HG02981 (cell line): ENCODE results near the gene TTC34.

Experiments
- ATAC-seq: cut with Tn5 transposase; IDR thresholded peaks from one replicate; pipeline ENCODE4 v1.9.1; 2021; ENCODE audit warnings: mild to moderate bottlenecking, moderate library complexity; ENCODE audit not compliant: unreplicated experiment

Gene TTC34

DNA sequence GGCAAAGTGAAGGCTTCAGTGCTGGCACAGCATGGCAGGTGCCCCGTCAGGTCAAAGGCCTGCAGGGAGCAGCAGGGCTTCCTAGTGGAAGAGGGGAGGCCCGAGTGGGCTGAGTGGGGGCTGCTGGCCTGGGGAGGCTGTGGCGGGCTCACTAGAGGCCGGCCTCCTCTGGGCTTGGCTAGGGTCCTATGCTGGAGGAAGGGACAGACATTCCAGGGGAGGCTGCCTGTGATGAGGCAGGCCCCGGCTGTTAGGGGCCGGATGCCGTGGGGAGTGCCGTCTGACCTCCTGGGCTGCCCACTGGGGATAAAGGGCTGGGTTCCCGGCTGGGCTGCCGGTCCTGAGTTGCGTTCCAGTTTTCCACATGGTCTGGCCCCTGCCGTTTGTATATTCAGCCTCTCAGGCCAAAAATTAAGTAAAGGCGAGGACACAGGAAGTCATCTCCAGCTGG is 193.8 kb downstream of the TTC34 start:
- no peak for ATAC-seq

DNA sequence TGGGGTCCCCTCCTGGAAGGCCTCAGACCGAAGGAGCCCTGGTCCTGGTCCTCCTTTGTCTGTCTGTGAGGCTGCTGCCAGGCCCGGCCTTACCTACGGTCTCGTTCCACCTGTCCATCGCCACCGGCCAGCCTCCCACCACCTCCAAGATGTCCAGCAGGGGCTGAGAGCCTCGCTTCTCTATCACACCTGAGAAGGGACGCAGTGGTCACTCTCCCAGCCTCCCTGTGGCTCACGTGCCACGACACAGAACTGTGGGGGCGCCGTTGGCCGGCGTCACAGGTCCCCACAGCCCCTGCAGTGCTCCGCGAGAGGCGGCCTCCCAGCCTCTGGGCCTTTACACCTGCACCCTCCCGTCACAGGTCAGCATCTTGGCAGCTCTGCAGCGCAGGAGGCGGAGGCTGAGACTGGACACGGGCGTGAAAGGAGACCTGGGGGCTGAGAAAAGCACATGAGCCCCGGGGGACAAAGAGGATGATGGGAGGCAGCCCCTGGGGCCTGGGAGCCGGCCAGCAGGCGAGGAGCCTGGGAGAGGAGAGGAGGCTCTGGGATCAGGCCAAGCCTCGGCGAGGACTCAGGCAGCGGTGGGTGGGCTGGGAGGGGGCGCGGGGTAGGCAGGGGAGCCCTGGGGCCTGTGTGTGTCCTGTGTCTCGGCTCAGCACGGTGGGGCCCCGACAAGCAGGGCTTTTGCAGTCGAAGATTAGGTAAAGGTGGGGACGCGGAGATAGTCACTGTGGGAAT is 194.4 kb downstream of the TTC34 start:
- no peak for ATAC-seq

DNA sequence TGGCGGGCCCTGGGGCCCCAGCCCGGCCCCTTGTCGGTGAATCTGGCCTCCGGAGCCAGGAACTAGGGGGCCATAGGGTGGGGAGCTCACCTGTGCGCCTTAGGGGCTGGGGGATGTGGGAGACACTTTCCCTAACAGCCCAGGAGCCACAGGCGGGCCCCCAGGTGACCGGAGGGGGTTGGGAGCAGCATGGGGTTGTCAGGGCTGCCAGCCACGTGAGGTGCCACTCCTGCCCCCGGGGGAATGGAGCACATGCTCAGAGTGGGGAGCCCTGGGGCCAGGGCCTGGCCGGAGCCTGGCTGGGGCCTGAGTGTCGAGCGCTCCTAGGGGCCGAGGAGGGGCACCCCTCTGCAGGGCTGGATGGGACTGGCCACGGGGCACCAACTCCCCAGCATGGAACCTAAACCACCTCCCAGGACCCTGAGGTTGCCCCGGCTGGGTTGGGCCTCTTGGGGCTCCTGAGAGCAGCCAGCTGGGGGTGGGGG is 195.1 kb downstream of the TTC34 start:
- no peak for ATAC-seq

DNA sequence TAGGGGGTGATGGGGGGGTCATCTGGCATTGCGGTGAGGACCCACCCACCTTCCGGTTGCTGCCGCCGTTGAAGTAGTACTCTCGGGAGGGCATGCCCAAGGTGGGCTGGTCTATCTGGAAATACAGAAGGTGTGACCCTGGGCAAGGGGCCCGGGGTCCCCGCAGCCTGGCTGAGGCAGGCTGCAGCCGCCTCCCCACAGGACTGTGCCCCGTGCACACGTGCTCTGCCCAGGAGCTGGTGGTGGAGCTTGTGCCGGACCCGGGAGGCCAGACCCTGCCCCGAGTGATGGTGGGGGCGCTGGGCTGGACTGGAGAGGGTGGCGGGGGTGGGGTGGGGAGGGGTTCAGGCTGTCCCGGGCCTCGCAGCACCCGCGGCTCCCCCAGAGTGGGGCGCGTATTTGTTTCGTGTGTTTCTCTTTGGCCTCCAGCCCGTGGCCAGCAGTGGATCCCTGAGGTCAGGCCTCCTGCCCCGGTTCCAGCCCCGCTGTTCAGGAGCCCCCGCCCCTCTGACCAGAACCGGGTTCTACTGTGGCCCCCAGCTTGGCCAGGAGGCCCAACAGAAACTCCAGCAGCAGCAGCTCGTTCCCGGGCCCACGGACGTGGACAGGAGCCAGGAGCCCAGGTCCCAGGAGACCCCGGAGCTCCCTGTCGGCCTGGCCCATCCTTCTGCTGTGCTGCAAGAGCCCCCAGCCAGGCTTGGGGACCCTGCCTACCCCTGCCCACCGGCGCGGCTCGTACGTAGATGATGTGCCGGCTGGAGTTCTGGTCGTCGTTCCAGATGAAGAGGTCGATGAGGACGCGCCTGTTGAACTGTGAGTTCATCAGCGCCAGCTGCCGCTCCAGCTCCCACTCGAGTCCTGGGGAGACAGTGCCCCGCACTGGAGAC is 195.7 kb downstream of the TTC34 start:
- ATAC-seq: no peak

DNA sequence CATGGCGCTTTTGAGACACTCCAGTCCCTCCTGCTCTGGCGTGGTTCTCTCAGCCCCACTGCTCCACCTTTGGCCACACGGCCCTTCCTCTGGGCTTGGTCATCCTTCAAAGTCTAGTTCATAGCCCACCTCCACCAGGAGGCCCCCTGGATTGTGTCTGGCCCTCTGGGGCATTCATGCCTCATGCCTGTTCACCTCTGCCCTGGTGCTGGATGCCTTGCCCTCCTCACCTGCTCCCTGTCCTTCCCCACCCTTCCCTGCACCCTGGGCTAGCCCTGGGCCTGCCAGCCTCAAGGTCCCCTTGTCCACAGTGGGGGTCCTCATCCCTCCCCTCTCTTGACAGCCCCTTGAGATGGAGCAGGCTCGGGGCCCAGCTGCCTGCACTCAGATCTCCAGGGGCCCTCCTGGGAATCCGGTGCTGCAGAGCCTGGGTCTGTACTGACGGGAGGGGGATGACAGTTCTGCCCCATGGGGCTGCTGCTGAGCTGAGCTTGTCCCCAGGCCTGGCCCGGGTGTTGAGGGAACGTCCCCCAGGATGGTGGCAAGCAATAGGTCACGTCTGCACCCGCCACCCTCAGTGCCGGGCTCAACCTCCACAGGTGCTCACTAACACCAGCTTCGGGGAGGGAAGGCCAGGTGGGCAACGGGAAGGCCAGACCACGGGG is 196.5 kb downstream of the TTC34 start:
- no peak for ATAC-seq

DNA sequence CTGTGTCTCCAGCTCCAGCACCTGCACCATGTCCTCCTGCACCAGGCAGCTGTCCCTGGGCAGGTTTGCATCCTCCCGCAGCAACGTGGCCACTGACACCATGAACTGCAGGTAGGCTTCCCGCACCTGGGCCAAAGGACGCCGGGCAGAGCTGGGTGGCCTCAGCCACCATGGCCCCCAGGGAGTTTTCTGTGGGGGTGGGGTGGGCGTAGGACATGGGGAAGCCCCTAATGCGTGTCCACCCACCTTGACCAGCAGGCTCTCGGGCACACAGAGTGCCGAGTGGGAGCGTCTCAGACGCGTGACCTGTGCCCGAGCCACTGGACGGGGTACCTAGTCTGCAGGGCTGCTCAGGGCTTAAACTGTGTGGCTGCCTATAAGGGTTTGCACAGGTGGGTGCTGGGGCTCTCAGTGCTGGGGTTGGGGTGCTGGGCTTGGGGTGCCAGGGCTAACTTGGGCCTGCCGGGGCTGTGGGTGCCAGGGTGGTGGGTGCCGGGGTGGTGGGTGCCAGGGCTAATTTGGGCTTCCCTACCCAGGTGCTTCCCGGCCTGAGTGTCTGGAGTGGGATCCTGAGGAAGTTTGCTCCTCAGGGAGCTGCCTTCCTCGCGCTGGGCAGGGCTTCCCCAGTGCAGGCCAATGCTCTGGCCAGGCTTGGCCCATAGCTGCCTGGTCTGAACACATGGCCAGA is 197.2 kb downstream of the TTC34 start:
- no peak for ATAC-seq

DNA sequence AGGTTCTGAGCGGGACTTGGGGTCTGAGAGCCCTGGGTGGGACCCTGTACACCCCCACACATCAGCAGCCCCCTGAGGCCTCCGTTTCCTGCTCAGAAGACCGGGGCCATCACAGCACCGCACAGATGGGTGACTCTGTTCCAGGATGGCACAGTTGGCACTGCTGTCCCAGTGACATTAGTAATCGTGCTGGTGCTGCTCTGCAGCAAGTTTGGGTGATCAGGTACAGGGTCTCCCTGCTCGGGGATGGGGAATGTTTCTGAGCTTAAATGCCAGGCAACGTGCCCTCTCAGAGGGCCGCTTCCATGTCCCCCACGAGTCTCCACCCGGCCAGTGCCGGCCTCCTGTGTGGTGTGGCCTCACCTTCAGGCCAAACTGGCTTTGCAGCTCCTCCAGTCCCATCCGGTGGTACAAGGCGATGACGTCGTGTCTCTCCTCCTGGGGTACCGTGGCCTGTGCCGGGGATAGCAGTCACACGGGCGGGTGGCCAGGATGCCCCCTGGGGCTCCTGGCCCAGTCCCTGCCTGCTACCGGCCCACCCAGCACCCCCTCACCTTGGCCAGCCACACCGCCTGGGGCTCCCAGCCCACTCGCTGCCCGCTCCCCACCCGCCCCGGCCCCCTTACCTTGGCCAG is 197.9 kb downstream of the TTC34 start:
- no peak for ATAC-seq

DNA sequence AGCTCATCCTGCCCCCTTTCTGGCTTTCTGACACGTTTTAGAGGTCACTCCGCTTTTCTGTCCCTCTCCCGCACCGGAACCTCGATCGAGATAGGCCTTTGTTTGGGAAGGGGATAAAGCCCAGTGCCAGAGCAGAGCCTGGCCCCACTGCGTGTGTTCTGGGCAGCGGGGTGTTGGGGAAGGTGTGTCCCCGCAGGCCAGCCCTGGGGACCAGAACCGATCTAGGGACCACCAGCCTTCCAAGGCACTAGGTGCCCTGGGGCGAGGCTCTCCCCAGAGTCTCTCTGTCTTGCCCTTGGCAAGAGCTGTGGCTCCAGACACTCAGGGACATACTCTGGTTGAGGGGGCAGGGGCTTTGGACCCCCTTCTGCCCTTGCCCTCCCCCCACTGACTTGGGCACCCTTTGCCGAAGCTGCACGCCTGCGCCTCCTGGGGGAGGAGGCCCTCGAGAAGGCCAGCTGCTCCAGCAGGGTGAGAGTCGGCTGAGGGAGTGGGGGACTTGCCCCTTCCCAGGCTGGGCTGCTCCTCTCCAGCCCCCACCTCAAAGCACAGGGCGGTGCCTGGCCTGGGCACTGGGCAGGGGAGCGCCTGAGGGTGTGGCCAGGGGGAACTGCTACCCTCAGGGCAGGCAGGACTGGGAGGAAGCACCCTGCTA is 198.5 kb downstream of the TTC34 start:
- no peak for ATAC-seq

DNA sequence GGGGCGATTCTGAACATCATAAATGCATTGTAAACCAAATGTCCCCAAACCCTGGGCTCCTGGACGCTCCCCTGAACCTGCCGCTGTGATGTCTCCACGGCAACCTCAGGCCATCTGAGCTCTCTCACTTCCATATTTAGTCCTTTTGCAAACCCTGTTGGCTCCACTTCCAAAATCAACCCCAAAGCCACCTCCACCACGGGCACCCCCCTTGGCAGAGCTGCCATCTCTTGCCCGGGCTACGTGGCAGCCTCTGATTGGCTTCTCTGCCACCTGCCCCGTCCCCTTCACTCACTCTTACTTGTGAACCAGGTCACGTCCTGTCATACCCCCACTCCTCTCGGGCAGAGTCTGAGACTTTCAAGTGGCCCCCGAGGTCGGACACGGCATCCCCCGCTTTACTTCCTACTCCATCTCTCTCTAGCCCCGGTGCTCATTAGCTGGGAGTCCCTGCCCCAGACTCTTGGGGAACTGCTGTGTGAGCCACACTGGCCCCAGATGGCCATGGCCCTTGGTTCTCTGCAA is 199.1 kb downstream of the TTC34 start:
- ATAC-seq: no peak

DNA sequence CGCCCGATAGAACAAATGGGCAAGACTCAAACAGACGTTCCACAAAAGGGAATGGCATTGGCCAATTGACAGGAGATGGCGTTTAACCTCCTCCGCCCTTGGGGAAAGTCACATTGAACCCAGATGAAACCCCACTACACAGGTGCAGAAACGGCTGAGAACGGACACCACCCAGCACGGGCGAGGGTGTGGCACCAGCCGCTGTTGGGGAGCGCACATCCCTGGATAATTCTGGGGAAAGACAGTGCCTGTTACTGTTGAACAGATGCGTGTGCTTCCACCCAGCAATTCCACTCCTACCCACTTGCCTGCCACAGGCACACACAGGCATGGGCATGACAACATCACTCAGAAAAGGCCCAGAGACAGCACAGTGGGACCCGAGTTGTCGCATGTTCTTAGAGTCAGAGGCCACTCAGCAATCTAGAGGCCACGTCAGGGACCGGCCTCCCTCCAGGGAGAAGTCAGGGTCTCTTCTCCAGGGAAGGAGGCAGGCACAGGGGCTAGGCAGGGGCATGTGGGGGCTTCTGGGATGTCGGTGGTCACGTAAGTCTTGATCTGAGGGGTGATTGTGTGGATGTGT is 199.7 kb downstream of the TTC34 start:
- no peak for ATAC-seq

DNA sequence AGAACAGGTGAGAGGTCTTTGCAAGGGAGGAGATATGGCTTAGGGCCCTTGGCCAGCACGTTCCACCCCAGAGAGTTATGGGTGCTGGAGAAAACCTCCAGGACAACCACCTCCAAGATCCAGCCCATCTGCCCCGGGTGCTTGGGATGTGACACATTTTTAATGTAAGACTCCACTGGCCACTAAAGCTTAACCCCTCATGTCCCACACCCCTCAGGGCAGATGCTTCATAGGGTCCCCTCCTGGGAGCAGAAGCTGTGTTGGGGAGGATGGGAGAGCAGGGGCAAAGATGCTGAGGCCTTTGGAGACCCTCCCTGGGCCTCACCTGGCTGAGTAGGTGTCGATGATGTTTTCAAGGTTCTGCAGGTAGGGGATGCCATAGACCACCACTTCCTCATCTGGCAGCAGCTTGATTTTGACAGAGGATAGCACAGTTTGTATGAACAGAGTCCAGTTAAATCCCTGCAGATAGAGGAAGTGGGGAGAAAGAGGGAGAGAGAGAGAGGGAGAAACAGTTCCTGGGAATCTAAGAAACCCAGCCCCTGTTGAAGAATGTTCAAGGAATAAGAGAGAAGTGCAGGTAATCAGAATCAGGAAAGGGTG is 203.1 kb downstream of the TTC34 start:
- no peak for ATAC-seq

DNA sequence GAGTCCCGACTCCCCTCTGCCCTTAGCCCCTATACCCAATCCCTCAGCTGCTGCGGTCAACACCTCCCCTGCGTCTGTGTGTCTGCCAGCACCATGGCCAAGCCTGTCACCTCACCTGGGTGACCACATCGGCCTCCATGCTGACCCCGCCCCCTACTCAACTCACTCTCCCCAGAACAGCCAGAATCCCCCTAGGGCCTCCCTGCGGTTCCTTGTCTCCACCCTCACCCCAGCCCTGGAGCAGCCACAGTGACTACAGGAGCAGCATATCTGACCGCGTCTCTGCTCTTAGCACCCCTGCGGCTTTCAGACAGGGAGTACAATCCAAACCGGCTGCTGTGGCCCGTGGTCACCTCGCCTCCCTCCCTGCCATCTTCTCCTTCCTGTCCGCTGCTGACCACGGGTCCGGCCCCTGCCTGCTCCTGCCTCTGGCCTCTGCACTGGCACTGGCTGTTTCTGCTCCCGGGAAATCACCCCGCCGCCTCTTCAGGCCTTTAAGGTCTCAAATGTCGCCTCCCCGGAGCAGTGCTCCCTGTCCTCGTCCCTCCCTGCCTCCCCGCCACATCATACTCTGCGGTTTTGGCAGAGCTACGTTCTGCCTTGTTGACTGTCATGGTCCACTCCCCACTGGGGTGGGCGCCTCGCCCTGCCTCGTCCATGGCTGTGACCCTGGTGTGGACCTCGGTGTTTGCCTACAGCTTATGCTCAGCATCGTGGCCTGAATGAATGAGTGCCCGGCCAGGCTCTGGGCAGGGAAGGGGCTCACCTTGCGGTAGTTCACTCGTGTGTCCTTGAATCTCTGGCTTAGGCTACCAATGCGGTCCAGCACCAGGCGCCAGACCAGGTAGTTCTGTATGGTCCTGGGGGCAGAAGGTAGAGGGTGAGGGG is 203.8 kb downstream of the TTC34 start:
- ATAC-seq: no peak

DNA sequence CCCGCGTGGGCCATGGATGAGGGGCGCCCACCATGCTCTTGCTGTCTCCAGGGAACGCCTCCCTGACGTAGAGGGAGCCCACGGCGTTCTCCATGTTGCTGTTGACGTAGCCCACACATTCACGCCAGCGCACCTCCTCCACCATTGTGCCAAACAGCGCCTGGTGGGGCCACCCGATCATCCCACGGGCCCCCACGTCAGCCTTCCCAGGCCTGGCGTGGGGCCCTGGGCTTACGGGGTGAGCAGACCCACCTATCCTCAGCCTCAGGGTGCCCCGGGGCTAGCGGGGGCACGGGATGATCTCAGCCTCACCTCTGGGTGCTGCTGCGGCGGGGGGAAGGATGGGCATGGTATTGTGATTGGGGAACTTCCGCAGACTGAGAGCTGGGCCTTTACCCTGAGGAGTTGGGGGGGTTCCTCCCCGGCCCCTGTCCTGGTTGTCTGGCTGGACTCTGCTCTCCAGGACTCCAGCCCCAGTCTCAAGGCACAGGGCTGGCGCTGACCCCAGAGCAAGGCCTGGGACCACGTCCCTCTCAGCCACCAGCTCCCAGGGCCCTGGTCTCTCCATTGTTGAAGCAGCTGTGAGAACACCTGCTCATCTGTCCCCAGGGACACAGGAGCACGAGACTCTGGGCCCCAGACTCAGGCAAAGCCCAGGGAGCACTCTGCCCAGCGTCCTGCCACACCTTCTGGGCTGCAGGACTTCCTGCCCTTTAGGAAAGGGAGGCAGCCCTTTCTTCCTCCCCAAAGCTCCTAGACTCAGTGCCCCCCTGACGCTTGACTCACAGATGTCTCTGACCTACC is 204.8 kb downstream of the TTC34 start:
- ATAC-seq: no peak

DNA sequence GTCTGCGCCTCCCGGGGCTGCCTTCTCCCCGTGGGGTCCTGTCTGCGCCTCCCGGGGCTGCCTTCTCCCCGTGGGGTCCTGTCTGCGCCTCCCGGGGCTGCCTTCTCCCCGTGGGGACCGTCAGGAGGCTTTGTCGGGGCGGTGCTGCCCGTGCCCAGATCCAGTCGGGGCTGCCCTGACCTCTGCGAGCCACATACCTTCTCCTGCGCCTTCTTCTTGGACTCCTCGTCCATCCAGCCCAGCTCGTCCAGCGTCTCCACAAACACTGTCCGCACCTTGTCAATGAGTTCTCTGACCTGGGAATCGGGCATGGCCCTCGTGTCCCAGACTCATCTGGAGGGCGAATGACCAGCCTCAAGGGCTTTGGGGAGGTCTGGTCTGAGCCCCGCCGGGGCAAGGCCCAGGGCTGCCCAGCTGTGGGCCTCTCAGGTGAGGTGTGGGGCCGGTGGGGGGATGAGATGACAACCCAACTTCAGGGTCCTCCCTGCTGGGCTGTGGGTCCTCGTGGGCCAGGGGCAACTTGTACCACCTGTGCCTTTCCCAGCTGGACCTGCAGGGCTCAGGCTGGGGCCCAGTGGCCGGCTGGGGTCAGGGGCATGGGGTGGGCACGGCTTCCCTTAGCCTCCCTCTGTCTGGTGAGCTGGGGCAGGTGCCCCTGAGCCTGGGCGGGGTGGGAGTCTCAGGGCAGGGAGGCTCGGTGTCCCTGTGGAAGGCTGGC is 205.5 kb downstream of the TTC34 start:
- no peak for ATAC-seq

DNA sequence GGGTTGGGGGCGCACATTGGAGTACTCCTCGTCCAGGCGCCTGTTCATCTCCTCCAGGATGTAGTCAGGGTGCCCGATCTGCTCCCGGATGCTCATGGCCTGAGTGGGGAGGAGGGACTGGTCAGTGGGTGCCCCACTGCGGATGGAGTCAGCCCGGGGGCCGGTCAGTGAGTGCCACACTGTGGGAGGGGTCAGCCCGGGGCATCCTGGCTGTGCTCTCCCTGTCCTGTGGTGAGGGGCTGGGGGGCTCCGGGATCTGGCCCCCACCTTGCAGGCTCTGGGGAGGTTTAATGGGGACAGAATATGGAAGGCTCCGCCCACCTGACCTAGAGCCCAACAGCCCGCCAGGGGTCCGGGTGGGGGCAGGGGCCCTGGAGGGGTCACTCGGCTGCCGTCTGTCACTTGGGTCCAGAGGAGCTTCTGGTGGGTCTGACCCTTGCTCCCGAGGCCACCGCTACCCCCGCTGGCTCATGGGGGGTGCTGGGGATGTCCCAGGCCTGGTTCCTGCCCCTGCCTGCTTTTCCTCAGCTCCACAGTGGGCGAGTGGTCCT is 206.2 kb downstream of the TTC34 start:
- no peak for ATAC-seq

DNA sequence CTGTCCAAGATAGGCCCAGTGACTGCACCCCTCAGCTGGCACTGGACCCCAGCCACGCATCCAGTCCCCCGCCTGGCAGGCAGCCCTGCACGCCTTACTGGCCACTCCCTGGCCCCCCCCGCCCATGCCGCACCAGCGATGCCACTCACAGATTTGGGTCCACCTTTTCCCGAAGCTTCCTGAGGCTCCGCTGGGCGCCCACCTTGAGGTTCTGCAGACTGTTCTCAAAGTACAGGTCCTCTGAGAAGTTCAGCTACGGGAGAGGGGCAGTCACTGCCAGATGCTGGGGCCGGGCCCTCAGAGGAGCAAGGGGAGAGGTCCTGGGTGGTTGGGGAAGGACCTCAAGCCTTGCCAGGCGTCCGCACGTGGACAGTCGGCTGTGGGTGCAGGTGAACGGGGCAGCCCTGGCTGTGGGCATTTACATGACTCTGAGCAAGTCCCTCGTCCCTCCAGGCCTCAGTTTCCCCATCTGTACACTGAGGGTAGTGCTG is 206.8 kb downstream of the TTC34 start:
- ATAC-seq: no peak
